GM10248 (cell line): ENCODE results near the gene DDX54.

Source experiments
- CTCF ChIA-PET: fragments of 300-600 bp; sonication (Branson Sonifier 250); formaldehyde crosslinking; extraction: SDS; loops from one replicate; lab custom pipeline; 2021; ENCODE audit warnings: antibody characterized with exemption; lab: Yijun Ruan, JAX
- POLR2A ChIA-PET: fragments of 350-650 bp; sonication (Branson Sonifier 250); formaldehyde crosslinking; extraction: SDS; loops from one replicate; lab custom pipeline; 2020; ENCODE audit warnings: antibody characterized with exemption; lab: Yijun Ruan, JAX
- DNase-seq: peaks from one replicate; pipeline ENCODE4 v3.0.0; 2012; ENCODE audit errors: extremely low spot score
- CTCF ChIP-seq: IDR thresholded peaks from 2 replicates; pipeline ENCODE4 v1.5.1; 2012; ENCODE audit warnings: mild to moderate bottlenecking, low read depth; ENCODE audit errors: extremely low read depth, missing control alignments, control extremely low read depth

Gene DDX54

GRCh38 chr12:113198296-113198695 is 13.0 kb upstream of the DDX54 start:
- POLR2A ChIA-PET: no interaction called here
- no peak for DNase-seq
- no peak for TF ChIP-seq CTCF
- CTCF ChIA-PET: interaction anchor here (1.2 to 1.6 kb wide), 5 partner anchors 10 to 72 kb away, joined by 4 to 10 read pairs (median 4); no protein-coding TSS in a partner anchor

- CTCF ChIA-PET: interaction anchor here (0.6 to 1.6 kb wide), 11 partner anchors 10 to 206 kb away, joined by 3 to 10 read pairs (median 4); partner anchors contain the start of genes DDX54, RITA1, SDS and TPCN1
- no peak for DNase-seq
- POLR2A ChIA-PET: no interaction called here
These were observed 12.3 kb upstream of the DDX54 start for GRCh38 chr12:113197518-113198077.

GRCh38 chr12:113196990-113197389 is 11.7 kb upstream of the DDX54 start:
- TF ChIP-seq CTCF: peak; percentile 77
- CTCF ChIA-PET: interaction anchor here (0.6 to 2.2 kb wide), 13 partner anchors 9 to 207 kb away, joined by 3 to 10 read pairs (median 4); partner anchors contain the start of genes DDX54, RITA1, SDS and TPCN1
- peak; percentile 89 for DNase-seq
- POLR2A ChIA-PET: no interaction called here

More at GRCh38 chr12:113197518-113198077, 12.3 kb upstream of the DDX54 start:
- TF ChIP-seq CTCF: no peak

- TF ChIP-seq CTCF: no peak
- POLR2A ChIA-PET: no interaction called here
- CTCF ChIA-PET: interaction anchor here (0.7 to 2.4 kb wide), 10 partner anchors 8 to 88 kb away, joined by 3 to 11 read pairs (median 6); partner anchors contain the start of genes DDX54 and RITA1
- DNase-seq: no peak
These were observed 11.3 kb upstream of the DDX54 start for GRCh38 chr12:113196582-113196981.

- ChIA-PET CTCF (interaction anchor here (0.8 to 2.4 kb wide), 7 partner anchors 9 to 230 kb away, joined by 3 to 11 read pairs (median 4); partner anchors contain the start of genes DDX54 and RITA1), POLR2A (interaction anchor here (0.6 to 1.3 kb wide), 2 partner anchors 26 to 57 kb away, joined by 3 to 5 read pairs; partner anchors contain the start of gene TPCN1)
- no peak for DNase-seq
- TF ChIP-seq CTCF: no peak
These were observed 10.3 kb upstream of the DDX54 start for GRCh38 chr12:113195598-113195997.

GRCh38 chr12:113194971-113195391 is 9.7 kb upstream of the DDX54 start:
- POLR2A ChIA-PET: interaction anchor here (0.6 to 1.3 kb wide), 2 partner anchors 27 to 57 kb away, joined by 3 to 5 read pairs; partner anchors contain the start of gene TPCN1
- CTCF ChIA-PET: interaction anchor here (0.8 to 2.4 kb wide), 6 partner anchors 9 to 231 kb away, joined by 3 to 11 read pairs (median 6); partner anchors contain the start of genes DDX54 and RITA1
- TF ChIP-seq CTCF: no peak
- DNase-seq: no peak
